ENCODE results near the gene SNAPC3. TPM values are rescaled to one million over a fixed set of nuclear protein-coding genes. Genes with fewer than 3 reads are reported as not detected.
A peak's percentile ranks its signal among the peaks of the same experiment; 100 is the strongest.

The SNAPC3 gene
- total RNA-seq, 3 donors from 2014 or later, result 32.2 to 44.9 (median 44.5) TPM

GRCh38 chr9:15381491-15381890 lies 41.2 kb upstream of the SNAPC3 start:
- no peaks in the 10 kb centered on the region for H3K36me3 ChIP-seq (ENCODE audit: low read depth)
- ATAC-seq, result no peak
- no peak for DNase-seq
- H3K4me3 ChIP-seq, result no peak overlapping the region
- no peak for TF ChIP-seq CTCF (IDR thresholded peaks at IDR 0.05)
- intact Hi-C loops (cut with DNase I, micrococcal nuclease), result no loop called here
- no peaks in the 10 kb centered on the region for H3K9me3 ChIP-seq
- no peaks in the 10 kb centered on the region for H3K4me1 ChIP-seq (ENCODE audit: low read depth)

- no peak for ATAC-seq
These were observed 36.2 kb upstream of the SNAPC3 start for GRCh38 chr9:15386465-15386864.

GRCh38 chr9:15389173-15389572 lies 33.5 kb upstream of the SNAPC3 start:
- ATAC-seq (no peak), DNase-seq (no peak)
- peaks cover 23% of the 10 kb centered on the region for H3K4me1 ChIP-seq (ENCODE audit: low read depth)
- intact Hi-C loops (cut with DNase I, micrococcal nuclease), result no loop called here
- no peak overlapping the region for H3K4me3 ChIP-seq
- no peaks in the 10 kb centered on the region for H3K36me3 ChIP-seq (ENCODE audit: low read depth)
- H3K9me3 ChIP-seq, result no peaks in the 10 kb centered on the region
- no peak for TF ChIP-seq CTCF (IDR thresholded peaks at IDR 0.05)

More at GRCh38 chr9:15386465-15386864, 36.2 kb upstream of the SNAPC3 start:
- Histone ChIP-seq H3K4me1 (ENCODE audit: low read depth) (peaks cover 8% of the 10 kb centered on the region), H3K36me3 (ENCODE audit: low read depth) (no peaks in the 10 kb centered on the region), H3K9me3 (no peaks in the 10 kb centered on the region), H3K4me3 (no peak overlapping the region)
- DNase-seq, result no peak
- intact Hi-C loops (cut with DNase I, micrococcal nuclease), result no loop called here
- no peak for TF ChIP-seq CTCF (IDR thresholded peaks at IDR 0.05)

- TF ChIP-seq CTCF (IDR thresholded peaks at IDR 0.05), result no peak
- Histone ChIP-seq H3K4me1 (ENCODE audit: low read depth) (peaks cover 23% of the 10 kb centered on the region), H3K4me3 (no peak overlapping the region), H3K9me3 (no peaks in the 10 kb centered on the region), H3K36me3 (ENCODE audit: low read depth) (no peaks in the 10 kb centered on the region)
- no peak for DNase-seq
- intact Hi-C loops (cut with DNase I, micrococcal nuclease), result no loop called here
- ATAC-seq, result peak; percentile 50
These were observed 33.0 kb upstream of the SNAPC3 start for GRCh38 chr9:15389631-15390030.

GRCh38 chr9:15390201-15390600 lies 32.5 kb upstream of the SNAPC3 start:
- Histone ChIP-seq H3K36me3 (ENCODE audit: low read depth) (no peaks in the 10 kb centered on the region), H3K4me3 (no peak overlapping the region), H3K4me1 (ENCODE audit: low read depth) (peaks cover 23% of the 10 kb centered on the region), H3K9me3 (no peaks in the 10 kb centered on the region)
- ATAC-seq (peak; percentile 89), DNase-seq (no peak)
- intact Hi-C loops (cut with DNase I, micrococcal nuclease), result no loop called here
- TF ChIP-seq CTCF (IDR thresholded peaks at IDR 0.05), result no peak

GRCh38 chr9:15392363-15392762 lies 30.3 kb upstream of the SNAPC3 start:
- H3K4me1 ChIP-seq (ENCODE audit: low read depth), result peaks cover 23% of the 10 kb centered on the region
- TF ChIP-seq CTCF (IDR thresholded peaks at IDR 0.05), result no peak
- H3K4me3 ChIP-seq, result no peak overlapping the region
- DNase-seq, result no peak
- intact Hi-C loops (cut with DNase I, micrococcal nuclease), result no loop called here
- ATAC-seq, result no peak
- no peaks in the 10 kb centered on the region for H3K9me3 ChIP-seq
- no peaks in the 10 kb centered on the region for H3K36me3 ChIP-seq (ENCODE audit: low read depth)
